ENCODE data around the gene BCAP31. TPM values are rescaled to one million over a fixed set of nuclear protein-coding genes. Genes with fewer than 3 reads are reported as not detected.

The BCAP31 gene
- polyA plus RNA-seq, 1 experiment: 222 TPM

DNA sequence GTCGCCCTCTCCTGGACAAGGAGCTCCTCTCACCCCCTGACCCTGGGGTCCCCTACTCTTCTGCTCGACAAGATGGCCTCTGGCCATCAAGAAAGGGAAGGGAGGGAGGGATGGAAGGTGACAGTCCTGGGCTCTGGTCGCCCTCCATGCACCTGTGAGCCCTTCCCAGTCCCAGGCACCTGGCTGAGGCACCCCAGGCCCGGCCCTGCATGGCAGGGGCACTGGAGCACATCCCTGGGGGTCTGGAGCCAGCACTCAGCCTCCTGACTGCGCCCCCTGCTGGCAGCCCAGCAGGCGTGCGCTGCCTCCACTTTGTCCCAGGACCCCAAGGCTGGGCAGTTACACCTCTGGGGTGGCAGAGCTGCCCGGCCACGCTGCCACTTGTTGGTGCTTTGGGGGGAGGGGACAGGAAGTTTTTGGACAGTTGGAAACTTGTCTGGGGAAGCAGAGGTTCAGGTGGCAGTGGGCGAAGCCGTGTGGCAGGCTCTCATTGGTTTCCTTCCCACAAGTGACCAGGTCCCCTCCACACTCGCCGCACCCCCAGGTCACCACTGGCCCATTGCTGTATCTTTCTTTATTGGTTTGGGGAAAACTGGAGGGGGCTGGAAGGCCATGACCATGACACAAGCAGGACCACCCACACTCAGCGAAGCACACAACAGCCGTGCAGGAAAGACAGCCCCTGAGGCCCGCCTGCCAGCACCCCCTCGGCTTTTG lies 54.9 kb downstream of the BCAP31 start:
- POLR2A ChIA-PET: no interaction called here

DNA sequence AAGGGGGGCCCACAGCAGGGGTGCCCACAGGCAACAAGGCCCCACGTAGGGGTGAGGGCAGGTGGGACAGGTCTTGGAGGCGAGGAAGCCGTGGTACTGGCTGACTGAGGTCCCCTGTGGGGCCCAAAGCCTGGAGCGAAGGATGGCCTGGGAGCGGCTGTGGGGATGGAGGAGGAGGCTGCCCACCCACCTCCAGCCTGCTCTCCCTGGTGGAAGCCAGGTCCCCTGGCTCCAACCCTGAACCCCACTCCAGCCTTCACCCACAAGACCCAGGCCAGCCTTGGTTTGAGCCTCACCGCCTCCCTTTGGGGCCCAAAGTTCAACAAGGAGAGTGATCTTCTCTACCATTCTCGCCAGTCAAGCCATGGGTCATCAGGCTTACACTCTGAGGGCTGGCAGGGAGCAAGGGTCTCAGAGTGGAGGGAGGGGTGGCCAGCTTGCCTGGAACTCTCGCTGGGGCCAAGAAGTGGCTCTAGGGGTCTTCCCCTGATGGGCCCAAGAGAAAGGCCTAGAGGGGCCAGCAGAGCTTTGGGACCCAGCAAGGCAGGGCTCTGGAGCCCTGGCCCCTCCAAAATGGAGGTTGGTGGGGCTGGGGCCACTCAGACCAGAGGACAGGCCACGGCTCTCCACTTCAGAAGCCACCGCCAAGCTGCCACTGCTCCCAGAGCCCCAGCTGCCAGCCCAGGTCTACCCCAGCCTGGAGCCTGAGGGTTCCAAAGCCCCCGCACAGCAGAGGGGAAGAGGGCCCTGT lies 55.6 kb downstream of the BCAP31 start:
- H3K4me3 ChIP-seq (ENCODE audit: low read depth, low read length): no peak overlapping the region
- CTCF ChIA-PET: interaction anchor here (0.8 to 5.2 kb wide), 24 partner anchors 12 to 727 kb away, joined by 3 to 55 read pairs (median 6); no protein-coding TSS in a partner anchor
- H3K36me3 ChIP-seq (ENCODE audit: control insufficient read depth, insufficient read depth, low read length): no peaks in the 10 kb centered on the region
- TF ChIP-seq, protein P1, sequence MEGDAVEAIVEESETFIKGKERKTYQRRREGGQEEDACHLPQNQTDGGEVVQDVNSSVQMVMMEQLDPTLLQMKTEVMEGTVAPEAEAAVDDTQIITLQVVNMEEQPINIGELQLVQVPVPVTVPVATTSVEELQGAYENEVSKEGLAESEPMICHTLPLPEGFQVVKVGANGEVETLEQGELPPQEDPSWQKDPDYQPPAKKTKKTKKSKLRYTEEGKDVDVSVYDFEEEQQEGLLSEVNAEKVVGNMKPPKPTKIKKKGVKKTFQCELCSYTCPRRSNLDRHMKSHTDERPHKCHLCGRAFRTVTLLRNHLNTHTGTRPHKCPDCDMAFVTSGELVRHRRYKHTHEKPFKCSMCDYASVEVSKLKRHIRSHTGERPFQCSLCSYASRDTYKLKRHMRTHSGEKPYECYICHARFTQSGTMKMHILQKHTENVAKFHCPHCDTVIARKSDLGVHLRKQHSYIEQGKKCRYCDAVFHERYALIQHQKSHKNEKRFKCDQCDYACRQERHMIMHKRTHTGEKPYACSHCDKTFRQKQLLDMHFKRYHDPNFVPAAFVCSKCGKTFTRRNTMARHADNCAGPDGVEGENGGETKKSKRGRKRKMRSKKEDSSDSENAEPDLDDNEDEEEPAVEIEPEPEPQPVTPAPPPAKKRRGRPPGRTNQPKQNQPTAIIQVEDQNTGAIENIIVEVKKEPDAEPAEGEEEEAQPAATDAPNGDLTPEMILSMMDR (IDR thresholded peaks at IDR 0.05; ENCODE audit: insufficient read depth, low read depth, low read length): no peak
- no peaks in the 10 kb centered on the region; the same call in none of the 2 replicates for H3K27me3 ChIP-seq (ENCODE audit: control insufficient read depth, insufficient read depth, low read length)
- no peak for DNase-seq (ENCODE audit: low read depth)
- POLR2A ChIA-PET: no interaction called here

More for the DNA sequence above, 54.9 kb downstream of the BCAP31 start:
- CTCF ChIA-PET: interaction anchor here (0.8 to 5.2 kb wide), 12 partner anchors 12 to 727 kb away, joined by 3 to 55 read pairs (median 12); no protein-coding TSS in a partner anchor
- TF ChIP-seq, protein P1 (IDR thresholded peaks at IDR 0.05; ENCODE audit: insufficient read depth, low read depth, low read length): peak; percentile 81
- Histone ChIP-seq H3K27me3 (ENCODE audit: control insufficient read depth, insufficient read depth, low read length) (no peaks in the 10 kb centered on the region; the same call in none of the 2 replicates), H3K4me3 (ENCODE audit: low read depth, low read length) (no peak overlapping the region), H3K36me3 (ENCODE audit: control insufficient read depth, insufficient read depth, low read length) (no peaks in the 10 kb centered on the region)
- no peak for DNase-seq (ENCODE audit: low read depth)

DNA sequence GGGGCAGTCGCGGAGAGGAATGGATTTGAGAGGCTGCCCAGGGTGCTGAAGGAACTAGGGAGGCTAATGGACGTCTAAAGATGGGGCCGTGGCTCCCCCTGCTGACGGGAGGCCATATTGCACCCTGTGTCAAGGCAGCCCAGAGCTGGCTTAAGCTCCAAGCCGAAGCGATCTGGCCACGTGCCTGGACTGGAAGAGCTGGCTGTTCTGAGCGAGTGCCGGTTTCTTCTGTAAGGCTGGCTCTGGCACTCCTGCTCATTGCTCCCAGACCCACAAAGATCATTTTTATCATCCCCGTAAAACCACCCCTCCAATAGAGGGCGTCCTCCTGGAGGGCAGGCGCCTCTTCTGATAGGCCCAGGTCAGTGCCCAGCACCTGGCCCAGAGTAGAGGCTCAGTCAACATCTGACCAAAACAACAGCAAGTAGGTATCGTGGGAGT lies 56.2 kb downstream of the BCAP31 start:
- peak; percentile 5 for DNase-seq (ENCODE audit: low read depth)
- ChIA-PET CTCF (interaction anchor here (0.7 to 5.2 kb wide), 24 partner anchors 11 to 726 kb away, joined by 3 to 55 read pairs (median 6); no protein-coding TSS in a partner anchor), POLR2A (no interaction called here)
- no peaks in the 10 kb centered on the region for H3K36me3 ChIP-seq (ENCODE audit: control insufficient read depth, insufficient read depth, low read length)
- no peak overlapping the region; the same call in 1 of the 2 replicates for H3K4me3 ChIP-seq (ENCODE audit: low read depth, low read length)
- no peaks in the 10 kb centered on the region; the same call in none of the 2 replicates for H3K27me3 ChIP-seq (ENCODE audit: control insufficient read depth, insufficient read depth, low read length)
- TF ChIP-seq, protein P1 (IDR thresholded peaks at IDR 0.05; ENCODE audit: insufficient read depth, low read depth, low read length): peak; percentile 71

DNA sequence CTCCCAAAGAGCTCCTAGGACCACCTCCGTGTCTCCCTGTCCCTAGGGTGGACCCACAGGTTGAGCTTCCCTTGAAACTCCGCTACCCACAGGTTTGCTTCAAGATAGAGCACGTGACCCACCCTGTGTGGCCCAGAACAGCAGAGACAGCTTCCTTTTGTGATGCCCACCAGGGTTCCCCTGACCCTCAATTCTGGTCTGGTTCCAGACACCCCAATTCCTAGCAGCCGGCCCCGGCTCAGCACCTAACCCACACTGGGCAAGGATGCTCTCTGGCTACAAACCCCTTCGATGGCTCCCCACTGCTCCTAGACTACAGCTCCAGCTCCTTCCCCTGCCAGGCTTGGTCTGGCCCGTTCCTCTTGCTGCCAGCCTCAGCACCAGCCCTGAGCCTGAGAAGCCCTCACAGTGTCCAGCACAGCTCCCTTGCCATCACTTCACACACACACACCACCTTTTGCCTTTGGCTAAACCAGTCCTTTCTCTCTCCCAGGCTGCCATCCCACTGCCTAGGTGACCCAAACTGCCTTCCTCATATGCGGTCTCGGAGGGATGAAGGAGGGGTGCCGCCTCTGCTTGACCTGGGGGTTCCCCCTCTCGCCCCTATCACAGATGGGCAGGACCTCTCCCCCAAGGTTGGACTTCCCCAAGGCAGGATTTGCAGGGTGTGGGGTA lies 56.8 kb downstream of the BCAP31 start:
- H3K36me3 ChIP-seq (ENCODE audit: control insufficient read depth, insufficient read depth, low read length): no peaks in the 10 kb centered on the region
- ChIA-PET CTCF (interaction anchor here (0.6 to 5.2 kb wide), 25 partner anchors 10 to 725 kb away, joined by 3 to 55 read pairs (median 5); no protein-coding TSS in a partner anchor), POLR2A (no interaction called here)
- no peaks in the 10 kb centered on the region; the same call in none of the 2 replicates for H3K27me3 ChIP-seq (ENCODE audit: control insufficient read depth, insufficient read depth, low read length)
- DNase-seq (ENCODE audit: low read depth): no peak
- H3K4me3 ChIP-seq (ENCODE audit: low read depth, low read length): no peak overlapping the region; the same call in 1 of the 2 replicates
- TF ChIP-seq, protein P1 (IDR thresholded peaks at IDR 0.05; ENCODE audit: insufficient read depth, low read depth, low read length): no peak
